ENCODE data around the gene VAMP2.
"Not testable (repeated sequence)": the region's sequence is repeated elsewhere in the genome, so short reads cannot be mapped to it uniquely, and the experiment has no call there.

Gene VAMP2

DNA sequence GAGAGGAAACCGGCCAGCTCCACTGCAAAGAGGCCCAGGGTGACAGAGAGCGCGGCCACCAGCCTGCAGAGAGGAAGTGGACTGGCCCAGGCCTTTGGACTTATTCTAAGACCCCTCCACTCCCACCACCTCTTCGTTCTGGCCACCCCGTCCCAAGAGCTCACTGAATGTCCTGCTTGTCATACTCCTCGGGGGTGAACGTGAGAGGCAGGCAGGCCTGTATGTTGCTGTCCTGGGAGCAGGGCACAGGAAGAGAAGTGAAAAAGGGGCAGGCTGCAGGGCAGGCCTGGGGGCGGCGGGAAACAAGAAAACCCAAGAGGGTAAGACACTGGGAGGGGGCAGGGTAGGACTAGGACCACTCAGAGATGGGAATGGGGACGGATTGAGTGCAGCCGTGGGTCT is 13.0 kb upstream of the VAMP2 start:
- DNase-seq, result no peak

GRCh38 chr17:8173871-8174322 is 11.1 kb upstream of the VAMP2 start:
- DNase-seq, result no peak

DNA sequence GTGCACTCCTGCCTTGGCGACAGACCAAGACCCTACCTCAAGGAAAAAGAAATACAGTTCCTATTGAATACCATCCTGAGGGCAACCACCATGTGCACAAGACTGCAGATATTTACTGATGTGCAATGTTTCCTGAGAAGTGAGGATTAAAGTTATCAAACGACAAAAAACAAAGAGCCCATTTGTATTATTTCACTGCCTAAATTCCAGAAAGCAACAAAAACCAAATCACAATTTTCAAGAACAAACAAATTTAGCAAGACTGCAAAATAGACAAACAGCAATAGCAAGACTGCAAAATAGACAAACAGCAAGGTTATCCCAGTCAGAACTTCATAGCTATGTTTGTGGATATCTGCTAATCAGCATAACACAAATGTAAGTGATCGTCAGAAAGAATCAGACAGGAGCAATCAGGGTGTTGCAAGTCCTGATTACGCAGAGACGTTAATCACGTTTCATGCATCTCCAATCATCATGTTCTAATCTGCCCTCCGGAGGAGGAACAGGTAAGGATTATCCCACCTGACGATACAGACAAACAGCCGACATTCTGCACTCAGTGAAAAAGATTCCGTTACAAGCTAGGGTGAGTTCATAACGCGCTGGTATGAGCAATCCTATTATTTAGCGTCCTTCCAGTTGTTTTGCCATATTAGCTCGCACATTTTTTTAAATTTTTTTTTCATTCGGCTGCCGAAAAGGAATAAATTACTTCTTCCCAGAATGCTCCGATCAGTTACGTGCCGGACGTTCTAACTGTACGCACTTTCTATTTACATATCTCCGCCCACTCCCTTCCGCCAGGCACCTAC is 10.5 kb upstream of the VAMP2 start:
- peak; percentile 83 for DNase-seq

GRCh38 chr17:8170186-8170585 is 7.4 kb upstream of the VAMP2 start:
- not testable (repeated sequence) for DNase-seq

GRCh38 chr17:8167526-8167925 is 4.8 kb upstream of the VAMP2 start:
- DNase-seq, result no peak

- no peak for DNase-seq
These were observed 4.0 kb upstream of the VAMP2 start for GRCh38 chr17:8166731-8167130.

DNA sequence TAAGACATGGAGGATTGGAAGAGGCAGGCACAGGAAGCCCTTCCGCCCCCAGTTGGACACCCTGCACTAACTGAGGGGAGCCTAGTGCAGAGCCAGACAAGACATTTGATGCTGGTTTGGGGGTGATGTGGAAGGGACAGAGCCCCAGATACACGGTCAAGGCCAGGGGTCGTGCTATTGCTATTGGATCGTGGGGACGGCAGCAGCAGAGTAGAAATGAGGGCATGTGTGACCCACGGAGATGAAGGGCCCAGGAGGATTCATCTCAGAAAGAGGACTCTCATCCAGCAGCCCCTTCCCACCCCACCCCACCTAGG is 2.0 kb upstream of the VAMP2 start:
- no peak for DNase-seq

- peak; percentile 68 for DNase-seq
These were observed 1.4 kb upstream of the VAMP2 start for GRCh38 chr17:8163978-8164814.

GRCh38 chr17:8162997-8163977 is 539 bp upstream of the VAMP2 start:
- no peak for DNase-seq

- DNase-seq, result no peak
These were observed 1.2 kb downstream of the VAMP2 start for GRCh38 chr17:8161289-8162232.

DNA sequence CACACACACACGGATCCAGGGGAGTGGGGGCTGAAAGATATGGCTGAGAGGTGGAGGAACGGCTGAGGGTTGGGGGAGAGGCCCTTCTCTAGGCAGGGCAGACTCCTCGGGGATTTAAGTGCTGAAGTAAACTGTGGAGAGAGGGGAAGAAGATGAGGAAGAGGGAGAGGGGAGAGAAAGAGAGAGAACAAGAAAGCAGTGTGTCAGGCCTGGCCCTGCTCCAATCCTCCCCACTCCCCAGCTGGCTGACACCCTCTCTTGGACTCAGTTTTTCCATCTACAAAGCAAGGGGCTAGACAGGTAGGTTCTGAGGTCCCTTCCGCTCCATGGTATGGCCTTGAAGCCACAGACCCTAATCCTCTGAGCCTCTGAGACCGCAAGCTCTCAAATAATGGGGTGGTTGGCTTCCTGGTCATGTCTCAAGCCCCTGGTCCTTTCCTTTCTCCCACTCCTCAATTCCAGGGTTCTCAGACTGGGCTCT is 2.0 kb downstream of the VAMP2 start:
- no peak for DNase-seq

DNA sequence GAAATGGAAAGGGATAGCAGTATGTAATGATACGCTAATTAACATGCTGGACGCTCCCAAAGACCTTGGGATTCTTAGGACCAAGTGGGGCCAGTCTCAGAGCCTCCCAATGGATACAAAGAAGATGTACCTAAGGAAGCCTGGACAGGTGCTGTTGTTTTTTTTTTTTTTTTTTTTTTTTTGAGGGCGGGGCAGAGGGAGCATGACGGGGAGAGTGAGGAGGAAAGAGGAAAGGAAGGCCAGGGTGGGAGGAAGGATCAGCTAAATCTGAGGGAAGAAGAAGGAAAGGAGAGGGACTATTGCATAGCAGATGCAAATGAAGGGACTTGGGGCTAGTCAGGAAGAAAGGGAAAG is 2.5 kb downstream of the VAMP2 start:
- no peak for DNase-seq

DNA sequence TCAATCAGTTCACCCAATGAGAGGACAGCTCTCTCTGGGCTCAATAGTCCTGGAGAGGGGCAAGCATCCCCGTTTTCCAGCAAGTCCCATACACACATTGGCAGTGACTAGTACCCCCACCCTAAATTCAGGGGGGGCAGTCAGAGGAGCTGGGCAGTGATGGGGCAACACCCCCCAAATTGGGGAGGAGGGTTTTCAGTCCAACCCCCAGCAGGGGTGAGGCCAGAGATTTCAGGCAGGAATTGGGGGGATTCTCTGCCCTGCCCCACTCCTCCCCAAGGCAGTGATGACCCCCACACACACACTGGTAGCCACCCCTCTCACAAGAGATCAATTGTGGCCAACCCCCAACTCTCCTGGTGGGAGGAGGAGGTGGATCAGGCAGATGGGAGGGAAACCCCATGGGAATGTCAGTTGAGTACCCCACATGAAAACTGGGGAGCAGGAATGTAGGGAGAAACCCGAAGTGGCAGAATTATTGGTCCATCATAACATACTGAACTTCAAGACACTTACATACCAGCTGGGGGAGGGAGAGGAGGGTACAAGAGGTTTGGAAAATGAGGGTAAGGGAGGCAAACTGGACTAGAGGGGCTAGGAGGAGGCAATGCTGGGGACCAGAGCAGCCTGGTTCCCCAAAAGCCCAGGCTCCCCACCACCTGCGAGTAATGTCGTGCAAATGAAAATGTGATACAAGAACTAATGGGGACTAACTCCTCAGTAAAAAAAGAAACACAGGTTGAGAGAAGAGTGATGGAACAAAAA is 3.1 kb downstream of the VAMP2 start:
- no peak for DNase-seq

DNA sequence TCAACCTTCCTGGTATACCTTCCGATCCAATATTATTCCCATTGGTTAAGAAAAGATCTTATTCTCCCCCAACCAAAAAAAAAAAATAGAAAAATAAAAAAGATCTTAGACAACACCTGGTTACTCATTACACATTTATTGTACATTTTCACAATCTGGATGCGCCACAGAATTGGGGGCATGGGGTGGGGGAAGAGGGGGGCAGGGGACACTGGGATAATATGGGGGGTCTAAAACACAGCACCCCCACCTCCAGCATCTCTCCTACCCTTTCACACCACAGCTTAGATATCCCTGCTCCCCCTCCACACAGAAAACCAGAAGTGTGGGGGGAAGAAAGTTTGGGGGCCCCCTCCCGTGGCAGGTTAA is 3.7 kb downstream of the VAMP2 start:
- DNase-seq, result no peak

DNA sequence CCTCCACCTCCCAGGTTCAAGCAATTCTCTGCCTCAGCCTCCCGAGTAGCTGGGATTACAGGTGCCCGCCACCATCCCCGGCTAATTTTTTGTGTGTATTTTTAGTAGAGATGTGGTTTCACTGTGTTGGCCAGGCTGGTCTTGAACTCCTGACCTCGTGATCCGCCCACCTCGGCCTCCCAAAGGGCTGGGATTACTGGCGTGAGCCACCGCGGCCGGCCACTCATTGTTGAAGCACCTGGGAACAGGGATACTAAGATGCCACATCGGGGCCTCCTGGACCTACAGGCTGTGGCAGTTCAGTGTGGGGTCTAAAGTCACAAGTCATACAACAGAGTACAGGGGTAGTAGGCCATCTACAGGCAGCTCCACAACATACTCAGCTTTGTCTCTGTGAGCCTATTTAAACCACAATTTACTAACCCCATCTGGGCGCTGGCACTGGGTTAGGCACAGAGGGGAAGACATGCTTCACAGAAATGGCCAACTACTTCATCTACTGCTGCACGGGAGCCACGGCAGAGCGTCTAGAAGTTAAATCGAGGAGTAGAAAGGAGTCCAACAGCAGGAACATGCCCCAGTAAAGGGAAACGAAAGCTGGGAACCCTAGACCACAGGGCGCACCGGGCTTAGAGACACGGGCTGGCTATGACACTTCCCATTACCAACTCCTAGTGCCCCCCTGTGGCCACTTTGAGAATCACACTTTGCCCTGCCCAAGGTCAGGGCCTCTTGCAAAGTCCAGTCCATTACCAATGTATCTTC is 4.3 kb downstream of the VAMP2 start:
- peak; percentile 83 for DNase-seq

DNA sequence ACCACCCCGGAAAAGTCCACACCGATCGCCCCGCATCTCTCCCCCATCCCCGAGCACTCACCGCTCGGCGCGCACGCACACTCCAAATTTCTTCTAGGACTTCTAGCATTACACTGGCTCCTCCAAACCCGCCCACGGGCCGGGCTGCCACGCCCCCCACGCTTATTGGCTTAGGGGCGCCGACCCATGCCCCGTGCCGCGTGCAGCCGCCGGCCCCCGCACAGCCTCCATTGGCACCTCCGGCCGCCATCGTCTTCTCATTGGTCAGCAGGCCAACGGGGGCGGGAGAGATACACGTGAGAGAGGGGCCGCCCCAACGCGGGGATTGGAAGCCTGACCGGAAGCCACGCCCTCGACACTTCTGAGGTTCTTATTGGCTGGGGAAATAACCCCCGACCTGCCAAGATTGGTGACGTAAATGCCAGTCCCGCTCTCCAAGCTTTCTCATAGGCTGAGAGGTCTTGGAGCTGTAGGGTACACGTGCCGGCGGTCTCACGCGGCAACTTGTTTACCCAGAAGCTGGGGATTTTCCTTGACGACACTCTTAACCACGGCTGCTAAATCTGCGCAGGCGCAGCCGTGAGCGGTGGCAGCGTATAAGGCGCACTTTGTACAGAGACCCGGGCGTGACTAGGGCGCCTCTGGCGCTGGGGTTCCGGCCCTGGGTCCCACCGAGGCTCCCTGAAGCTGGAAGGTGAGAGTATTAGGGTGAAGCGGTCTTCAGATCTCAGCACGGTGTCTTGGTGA is 6.3 kb downstream of the VAMP2 start:
- peak; percentile 100 for DNase-seq

DNA sequence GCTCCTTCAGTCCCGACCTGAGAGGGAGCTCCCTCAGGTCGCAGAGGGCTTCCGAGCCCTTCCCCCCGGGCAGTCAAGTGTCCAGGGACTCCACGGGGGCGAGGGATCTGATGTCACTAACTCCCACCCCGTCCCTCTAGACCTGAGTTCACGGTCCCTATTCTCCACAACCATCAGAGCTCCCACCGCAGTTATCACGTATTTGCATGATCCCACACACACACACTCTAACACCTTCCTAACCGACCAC is 6.8 kb downstream of the VAMP2 start:
- no peak for DNase-seq

GRCh38 chr17:8155231-8155995 is 7.3 kb downstream of the VAMP2 start:
- no peak for DNase-seq

DNA sequence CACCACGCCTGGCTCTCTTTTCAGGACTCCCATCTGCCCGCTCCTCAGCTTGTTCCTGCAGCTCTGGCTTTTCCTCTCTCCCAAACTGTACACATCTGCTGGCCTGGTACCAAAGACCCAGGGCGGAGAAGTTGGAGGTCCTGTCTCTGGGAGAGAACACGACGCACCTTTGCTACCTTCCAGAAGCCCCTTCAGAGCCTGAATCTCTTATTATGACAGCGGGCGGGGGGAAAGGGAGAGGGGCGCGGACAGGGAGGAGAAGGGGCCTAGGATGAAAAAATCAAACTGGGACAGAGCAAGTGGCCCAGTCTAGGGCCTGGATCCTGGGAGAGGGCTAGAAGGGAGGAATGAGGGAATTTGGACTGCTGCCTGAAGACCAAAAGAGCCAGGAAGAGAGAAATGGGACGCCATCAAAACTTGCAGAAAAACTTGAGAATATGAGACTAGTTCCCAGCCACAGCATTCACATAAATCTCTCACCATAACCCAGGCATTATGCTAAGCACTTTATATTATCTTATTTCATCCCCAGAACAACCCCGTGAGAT is 8.1 kb downstream of the VAMP2 start:
- no peak for DNase-seq

Data from stimulated activated naive CD4-positive, alpha-beta T cell treated with Interleukin-2 at 50 U/mL for 16 hours (primary cell).